HEK293 (cell line): ENCODE measurements around the gene SNAPC5.
A peak's percentile ranks its signal among the peaks of the same experiment; 100 is the strongest.

ENCODE experiments used
- CTCF ChIA-PET: fragments of 350-600 bp; formaldehyde crosslinking; extraction: SDS; loops from one replicate; lab custom pipeline; 2021; ENCODE audit warnings: antibody characterized with exemption; lab: Yijun Ruan, JAX
- POLR2A ChIA-PET: fragments of 300-600 bp; formaldehyde crosslinking; extraction: SDS; loops from one replicate; lab custom pipeline; 2020; ENCODE audit warnings: antibody characterized with exemption, inconsistent platforms; lab: Yijun Ruan, JAX
- H3K27ac ChIP-seq: fragments of 200-500 bp; sonication (Bioruptor generic); 2 replicates; pipeline ENCODE4 v1.5.1; 2014; ENCODE audit warnings: low read depth, low read length, control low read depth, inconsistent platforms; ENCODE audit errors: extremely low read depth
- H3K36me3 ChIP-seq, 2 experiments: fragments of 200-500 bp in 1 of 2; sonication (Bioruptor generic) in 1 of 2; 1 replicate in 1 of 2; 2 replicates in 1 of 2; pipeline ENCODE4 v1.5.1; 2014 to 2017; ENCODE audit warnings: inconsistent platforms in 2 of 2, low read length in 2 of 2; ENCODE audit not compliant: control insufficient read depth in 2 of 2, insufficient read depth in 1 of 2
- H3K4me1 ChIP-seq: fragments of 200-500 bp; sonication (Bioruptor generic); 2 replicates; pipeline ENCODE4 v1.5.1; 2014; ENCODE audit warnings: mild to moderate bottlenecking, low read length, inconsistent platforms; ENCODE audit not compliant: control insufficient read depth, insufficient read depth
- H3K4me3 ChIP-seq: 2 replicates; pipeline ENCODE4 v1.5.1; 2011; ENCODE audit warnings: low read depth, mild to moderate bottlenecking, control low read depth, low read length, moderate library complexity
- H3K9me3 ChIP-seq: fragments of 200-500 bp; sonication (Bioruptor generic); 2 replicates; pipeline ENCODE4 v1.5.1; 2014; ENCODE audit warnings: low read depth, low read length, inconsistent platforms; ENCODE audit not compliant: control insufficient read depth, insufficient read depth
- BCL11A ChIP-seq: fragments of 450-650 bp; formaldehyde crosslinking; IDR thresholded peaks from 2 replicates; pipeline ENCODE4 v1.5.1; 2016; ENCODE audit warnings: low read depth, missing biosample characterization, missing genetic modification characterization
- EGR2 ChIP-seq: fragments of 450-650 bp; formaldehyde crosslinking; IDR thresholded peaks from 2 replicates; pipeline ENCODE4 v1.5.1; 2016; ENCODE audit warnings: low read depth, missing biosample characterization, missing genetic modification characterization
- HOXA7 ChIP-seq: sonication (generic); formaldehyde crosslinking; IDR thresholded peaks from 2 replicates; pipeline ENCODE4 v1.8.1; 2022; ENCODE audit warnings: missing genetic modification reagents, borderline replicate concordance
- KLF1 ChIP-seq: fragments of 450-650 bp; formaldehyde crosslinking; IDR thresholded peaks from 2 replicates; pipeline ENCODE4 v1.5.1; 2016; ENCODE audit warnings: missing biosample characterization, missing genetic modification characterization
- KLF8 ChIP-seq: fragments of 450-650 bp; formaldehyde crosslinking; IDR thresholded peaks from 2 replicates; pipeline ENCODE4 v1.5.1; 2016; ENCODE audit warnings: missing biosample characterization, missing genetic modification characterization
- MZF1 ChIP-seq: fragments of 450-650 bp; formaldehyde crosslinking; IDR thresholded peaks from 2 replicates; pipeline ENCODE4 v1.5.1; 2017; ENCODE audit warnings: missing biosample characterization, missing genetic modification characterization, borderline replicate concordance
- SALL2 ChIP-seq: fragments of 450-650 bp; formaldehyde crosslinking; IDR thresholded peaks from 2 replicates; pipeline ENCODE4 v1.5.0; 2017; ENCODE audit warnings: missing biosample characterization, mild to moderate bottlenecking, missing genetic modification characterization, borderline replicate concordance
- SETDB1 ChIP-seq: IDR thresholded peaks from one replicate; pipeline ENCODE4 v1.6.1; 2017; ENCODE audit warnings: mild to moderate bottlenecking, low read length, moderate library complexity, mixed read lengths; ENCODE audit not compliant: insufficient read length
- TRIM28 ChIP-seq: IDR thresholded peaks from 2 replicates; pipeline ENCODE4 v1.6.1; 2011; ENCODE audit warnings: low read length, control low read depth, borderline replicate concordance
- ZFP69B ChIP-seq: fragments of 450-650 bp; formaldehyde crosslinking; IDR thresholded peaks from 2 replicates; pipeline ENCODE4 v1.5.1; 2016; ENCODE audit warnings: missing biosample characterization, missing genetic modification characterization
- ZIC2 ChIP-seq: fragments of 450-650 bp; formaldehyde crosslinking; IDR thresholded peaks from 2 replicates; pipeline ENCODE4 v1.5.1; 2016; ENCODE audit warnings: missing biosample characterization, missing genetic modification characterization
- ZNF10 ChIP-seq: fragments of 450-650 bp; formaldehyde crosslinking; IDR thresholded peaks from 2 replicates; pipeline ENCODE4 v1.5.1; 2017; ENCODE audit warnings: missing biosample characterization, missing genetic modification characterization
- ZNF24 ChIP-seq: fragments of 450-650 bp; formaldehyde crosslinking; IDR thresholded peaks from 2 replicates; pipeline ENCODE4 v1.5.1; 2016; ENCODE audit warnings: missing biosample characterization, missing genetic modification characterization
- ZNF341 ChIP-seq: fragments of 450-650 bp; formaldehyde crosslinking; IDR thresholded peaks from 2 replicates; pipeline ENCODE4; 2016; ENCODE audit warnings: low read depth, missing biosample characterization, missing genetic modification characterization
- ZNF366 ChIP-seq: fragments of 450-650 bp; formaldehyde crosslinking; conservative IDR thresholded peaks from 2 replicates; pipeline ENCODE4 v1.5.1; 2016; ENCODE audit warnings: missing biosample characterization, missing genetic modification characterization
- ZNF394 ChIP-seq: fragments of 450-650 bp; formaldehyde crosslinking; IDR thresholded peaks from 2 replicates; pipeline ENCODE4 v1.5.1; 2016; ENCODE audit warnings: missing biosample characterization, missing genetic modification characterization, mild to moderate bottlenecking, moderate library complexity, borderline replicate concordance
- ZNF426 ChIP-seq: fragments of 450-650 bp; formaldehyde crosslinking; IDR thresholded peaks from 2 replicates; pipeline ENCODE4 v1.5.1; 2017; ENCODE audit warnings: missing biosample characterization, missing genetic modification characterization, mild to moderate bottlenecking, inconsistent platforms, moderate library complexity
- ZNF501 ChIP-seq: fragments of 450-650 bp; formaldehyde crosslinking; IDR thresholded peaks from 2 replicates; pipeline ENCODE4 v1.5.1; 2016; ENCODE audit warnings: missing biosample characterization, missing genetic modification characterization
- ZNF600 ChIP-seq: fragments of 450-650 bp; formaldehyde crosslinking; IDR thresholded peaks from 2 replicates; pipeline ENCODE4 v1.5.1; 2016; ENCODE audit warnings: missing biosample characterization, missing genetic modification characterization
- ZNF658 ChIP-seq: fragments of 450-650 bp; formaldehyde crosslinking; IDR thresholded peaks from 2 replicates; pipeline ENCODE4; 2016; ENCODE audit warnings: missing biosample characterization, missing genetic modification characterization
- ZNF677 ChIP-seq: fragments of 450-650 bp; IDR thresholded peaks from 2 replicates; pipeline ENCODE4 v1.5.0; 2018; ENCODE audit warnings: missing biosample characterization, mild to moderate bottlenecking, missing genetic modification characterization, moderate library complexity
- ZSCAN30 ChIP-seq: fragments of 450-650 bp; IDR thresholded peaks from 2 replicates; pipeline ENCODE4 v1.5.1; 2018; ENCODE audit warnings: missing biosample characterization, mild to moderate bottlenecking, missing genetic modification characterization, moderate library complexity
- ZXDB ChIP-seq: fragments of 450-650 bp; formaldehyde crosslinking; IDR thresholded peaks from 2 replicates; pipeline ENCODE4 v1.5.1; 2016; ENCODE audit warnings: missing biosample characterization, missing genetic modification characterization
- TF ChIP-seq, protein P1 (sequence below): fragments of 450-650 bp; formaldehyde crosslinking; IDR thresholded peaks from 2 replicates; pipeline ENCODE4 v1.5.1; 2016; ENCODE audit warnings: missing biosample characterization, missing genetic modification characterization
- TF ChIP-seq, protein P2 (sequence below): fragments of 450-650 bp; formaldehyde crosslinking; IDR thresholded peaks from 2 replicates; pipeline ENCODE4 v1.5.1; 2016; ENCODE audit warnings: missing biosample characterization, missing genetic modification characterization
- TF ChIP-seq, protein P3 (sequence below): fragments of 450-650 bp; formaldehyde crosslinking; IDR thresholded peaks from 2 replicates; pipeline ENCODE4 v1.5.1; 2016; ENCODE audit warnings: missing biosample characterization, missing genetic modification characterization
- TF ChIP-seq, protein P4 (sequence below): fragments of 450-650 bp; formaldehyde crosslinking; IDR thresholded peaks from 2 replicates; pipeline ENCODE4 v1.5.1; 2016; ENCODE audit warnings: missing biosample characterization, missing genetic modification characterization
- TF ChIP-seq, protein P5 (sequence below): fragments of 450-650 bp; formaldehyde crosslinking; IDR thresholded peaks from 2 replicates; pipeline ENCODE4 v1.5.1; 2016; ENCODE audit warnings: missing biosample characterization, missing genetic modification characterization

SNAPC5 gene

DNA sequence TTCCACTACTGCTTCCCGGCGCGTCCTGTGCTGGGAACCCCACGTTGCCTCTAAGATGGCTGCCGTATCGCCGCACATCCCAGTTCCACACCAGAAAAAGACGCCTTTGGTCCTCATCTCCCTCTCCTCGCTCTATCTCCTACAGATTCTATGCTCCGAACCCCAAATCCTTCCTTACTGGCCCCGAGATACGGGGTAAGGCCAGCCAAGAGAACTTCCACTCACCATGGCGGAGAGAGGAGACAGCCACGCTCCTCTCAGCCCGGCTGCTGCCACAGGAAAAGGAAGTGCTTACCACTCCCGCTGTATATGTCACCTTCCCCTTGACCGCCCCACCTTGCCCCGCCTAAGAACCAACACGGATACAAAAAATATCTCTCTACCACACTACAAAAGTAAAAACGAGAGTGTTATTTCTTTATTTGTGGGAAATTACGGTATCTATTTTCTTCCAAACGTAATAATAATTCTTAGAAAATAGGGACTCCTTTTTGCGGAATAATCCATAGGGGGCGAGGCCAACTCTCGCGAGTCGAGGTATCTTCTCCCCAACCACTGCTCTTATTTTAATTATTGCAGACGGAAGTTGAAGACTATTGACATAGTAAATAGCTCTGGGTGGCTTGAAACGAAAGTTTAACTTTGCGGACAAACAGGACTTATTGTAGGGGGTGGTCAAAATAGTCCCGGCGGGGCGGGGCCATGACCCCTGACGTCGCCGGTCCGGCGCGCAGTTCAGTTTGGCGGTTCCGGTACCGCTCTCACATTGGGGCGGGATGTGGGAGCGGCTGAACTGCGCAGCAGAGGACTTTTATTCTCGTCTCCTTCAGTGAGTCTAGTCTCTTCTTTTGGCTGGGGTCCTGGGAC lies 7.2 kb upstream of the SNAPC5 start, which contains the start of the genes RPL4 and ZWILCH:
Gene RPL4 (minus strand): TSS at position 293 of the 867 bp plus-strand sequence. CDS start 65 bp downstream, at position 228.
Gene ZWILCH (plus strand): TSS at position 764 of the 867 bp plus-strand sequence. CDS start 13 bp downstream, at position 777.
- CTCF ChIA-PET: interaction anchor here (1.1 to 3.0 kb wide), 3 partner anchors 7 to 115 kb away, joined by 3 to 23 read pairs (median 10); partner anchors contain the start of gene SNAPC5
- H3K27ac ChIP-seq: peak within 1 kb of the TSS; percentile 86
- peak within 1 kb of the TSS; percentile 76 for H3K4me3 ChIP-seq
- H3K9me3 ChIP-seq: no peaks in the 10 kb centered on the region
- POLR2A ChIA-PET: interaction anchor here (0.5 to 1.9 kb wide), 17 partner anchors 11 to 1761 kb away, joined by 3 to 8 read pairs (median 3); partner anchors contain the start of genes MAP2K1 and SMAD6
- H3K36me3 ChIP-seq: peaks cover 42 to 48% of the 10 kb centered on the region in 2 experiments
- H3K4me1 ChIP-seq: peaks cover 5% of the 10 kb centered on the region; the same call in 1 of the 2 replicates
- TF ChIP-seq HOXA7 (CRISPR knock-in tag): no peak
- TF ChIP-seq, protein P1, sequence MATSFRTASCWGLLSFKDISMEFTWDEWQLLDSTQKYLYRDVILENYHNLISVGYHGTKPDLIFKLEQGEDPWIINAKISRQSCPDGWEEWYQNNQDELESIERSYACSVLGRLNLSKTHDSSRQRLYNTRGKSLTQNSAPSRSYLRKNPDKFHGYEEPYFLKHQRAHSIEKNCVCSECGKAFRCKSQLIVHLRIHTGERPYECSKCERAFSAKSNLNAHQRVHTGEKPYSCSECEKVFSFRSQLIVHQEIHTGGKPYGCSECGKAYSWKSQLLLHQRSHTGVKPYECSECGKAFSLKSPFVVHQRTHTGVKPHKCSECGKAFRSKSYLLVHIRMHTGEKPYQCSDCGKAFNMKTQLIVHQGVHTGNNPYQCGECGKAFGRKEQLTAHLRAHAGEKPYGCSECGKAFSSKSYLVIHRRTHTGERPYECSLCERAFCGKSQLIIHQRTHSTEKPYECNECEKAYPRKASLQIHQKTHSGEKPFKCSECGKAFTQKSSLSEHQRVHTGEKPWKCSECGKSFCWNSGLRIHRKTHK (tag by site-specific recombination): no peak
- no peak for TF ChIP-seq ZNF366 (tag by site-specific recombination)
- TF ChIP-seq, protein P2, sequence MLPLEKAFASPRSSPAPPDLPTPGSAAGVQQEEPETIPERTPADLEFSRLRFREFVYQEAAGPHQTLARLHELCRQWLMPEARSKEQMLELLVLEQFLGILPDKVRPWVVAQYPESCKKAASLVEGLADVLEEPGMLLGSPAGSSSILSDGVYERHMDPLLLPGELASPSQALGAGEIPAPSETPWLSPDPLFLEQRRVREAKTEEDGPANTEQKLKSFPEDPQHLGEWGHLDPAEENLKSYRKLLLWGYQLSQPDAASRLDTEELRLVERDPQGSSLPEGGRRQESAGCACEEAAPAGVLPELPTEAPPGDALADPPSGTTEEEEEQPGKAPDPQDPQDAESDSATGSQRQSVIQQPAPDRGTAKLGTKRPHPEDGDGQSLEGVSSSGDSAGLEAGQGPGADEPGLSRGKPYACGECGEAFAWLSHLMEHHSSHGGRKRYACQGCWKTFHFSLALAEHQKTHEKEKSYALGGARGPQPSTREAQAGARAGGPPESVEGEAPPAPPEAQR (tag by site-specific recombination): peak; percentile 53; the same call in 1 of the 2 replicates
- TF ChIP-seq TRIM28: no peak; the same call in 1 of the 2 replicates
- TF ChIP-seq SALL2 (tag by site-specific recombination): no peak
- TF ChIP-seq EGR2: 0 out of 2 replicates have a peak, but pooled peaks have one; percentile 11
- TF ChIP-seq ZNF394 (tag by site-specific recombination): peak; percentile 82
- 0 out of 2 replicates have a peak, but pooled peaks have one; percentile 20 for TF ChIP-seq ZSCAN30 (tag by site-specific recombination)
- TF ChIP-seq KLF1 (tag by site-specific recombination): peak; percentile 63
- no peak for TF ChIP-seq ZNF677 (tag by site-specific recombination)
- TF ChIP-seq ZNF600 (tag by site-specific recombination): peak; percentile 34; the same call in 1 of the 2 replicates
- peak; percentile 99 for TF ChIP-seq KLF8
- TF ChIP-seq, protein P3, sequence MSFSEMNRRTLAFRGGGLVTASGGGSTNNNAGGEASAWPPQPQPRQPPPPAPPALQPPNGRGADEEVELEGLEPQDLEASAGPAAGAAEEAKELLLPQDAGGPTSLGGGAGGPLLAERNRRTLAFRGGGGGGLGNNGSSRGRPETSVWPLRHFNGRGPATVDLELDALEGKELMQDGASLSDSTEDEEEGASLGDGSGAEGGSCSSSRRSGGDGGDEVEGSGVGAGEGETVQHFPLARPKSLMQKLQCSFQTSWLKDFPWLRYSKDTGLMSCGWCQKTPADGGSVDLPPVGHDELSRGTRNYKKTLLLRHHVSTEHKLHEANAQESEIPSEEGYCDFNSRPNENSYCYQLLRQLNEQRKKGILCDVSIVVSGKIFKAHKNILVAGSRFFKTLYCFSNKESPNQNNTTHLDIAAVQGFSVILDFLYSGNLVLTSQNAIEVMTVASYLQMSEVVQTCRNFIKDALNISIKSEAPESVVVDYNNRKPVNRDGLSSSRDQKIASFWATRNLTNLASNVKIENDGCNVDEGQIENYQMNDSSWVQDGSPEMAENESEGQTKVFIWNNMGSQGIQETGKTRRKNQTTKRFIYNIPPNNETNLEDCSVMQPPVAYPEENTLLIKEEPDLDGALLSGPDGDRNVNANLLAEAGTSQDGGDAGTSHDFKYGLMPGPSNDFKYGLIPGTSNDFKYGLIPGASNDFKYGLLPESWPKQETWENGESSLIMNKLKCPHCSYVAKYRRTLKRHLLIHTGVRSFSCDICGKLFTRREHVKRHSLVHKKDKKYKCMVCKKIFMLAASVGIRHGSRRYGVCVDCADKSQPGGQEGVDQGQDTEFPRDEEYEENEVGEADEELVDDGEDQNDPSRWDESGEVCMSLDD (tag by site-specific recombination): peak; percentile 69
- peak; percentile 53 for TF ChIP-seq SETDB1
- no peak for TF ChIP-seq ZNF658 (tag by site-specific recombination)
- TF ChIP-seq ZXDB (tag by site-specific recombination): peak; percentile 96
- no peak; the same call in none of the 2 replicates for TF ChIP-seq ZNF24 (tag by site-specific recombination)
- TF ChIP-seq ZNF426 (tag by site-specific recombination): no peak
- peak; percentile 48 for TF ChIP-seq ZFP69B (tag by site-specific recombination)
- TF ChIP-seq, protein P4, sequence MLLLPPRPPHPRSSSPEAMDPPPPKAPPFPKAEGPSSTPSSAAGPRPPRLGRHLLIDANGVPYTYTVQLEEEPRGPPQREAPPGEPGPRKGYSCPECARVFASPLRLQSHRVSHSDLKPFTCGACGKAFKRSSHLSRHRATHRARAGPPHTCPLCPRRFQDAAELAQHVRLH (tag by site-specific recombination): peak; percentile 97
- peak; percentile 53; the same call in 1 of the 2 replicates for TF ChIP-seq ZNF10 (tag by site-specific recombination)
- no peak for TF ChIP-seq ZIC2 (tag by site-specific recombination)
- TF ChIP-seq, protein P5, sequence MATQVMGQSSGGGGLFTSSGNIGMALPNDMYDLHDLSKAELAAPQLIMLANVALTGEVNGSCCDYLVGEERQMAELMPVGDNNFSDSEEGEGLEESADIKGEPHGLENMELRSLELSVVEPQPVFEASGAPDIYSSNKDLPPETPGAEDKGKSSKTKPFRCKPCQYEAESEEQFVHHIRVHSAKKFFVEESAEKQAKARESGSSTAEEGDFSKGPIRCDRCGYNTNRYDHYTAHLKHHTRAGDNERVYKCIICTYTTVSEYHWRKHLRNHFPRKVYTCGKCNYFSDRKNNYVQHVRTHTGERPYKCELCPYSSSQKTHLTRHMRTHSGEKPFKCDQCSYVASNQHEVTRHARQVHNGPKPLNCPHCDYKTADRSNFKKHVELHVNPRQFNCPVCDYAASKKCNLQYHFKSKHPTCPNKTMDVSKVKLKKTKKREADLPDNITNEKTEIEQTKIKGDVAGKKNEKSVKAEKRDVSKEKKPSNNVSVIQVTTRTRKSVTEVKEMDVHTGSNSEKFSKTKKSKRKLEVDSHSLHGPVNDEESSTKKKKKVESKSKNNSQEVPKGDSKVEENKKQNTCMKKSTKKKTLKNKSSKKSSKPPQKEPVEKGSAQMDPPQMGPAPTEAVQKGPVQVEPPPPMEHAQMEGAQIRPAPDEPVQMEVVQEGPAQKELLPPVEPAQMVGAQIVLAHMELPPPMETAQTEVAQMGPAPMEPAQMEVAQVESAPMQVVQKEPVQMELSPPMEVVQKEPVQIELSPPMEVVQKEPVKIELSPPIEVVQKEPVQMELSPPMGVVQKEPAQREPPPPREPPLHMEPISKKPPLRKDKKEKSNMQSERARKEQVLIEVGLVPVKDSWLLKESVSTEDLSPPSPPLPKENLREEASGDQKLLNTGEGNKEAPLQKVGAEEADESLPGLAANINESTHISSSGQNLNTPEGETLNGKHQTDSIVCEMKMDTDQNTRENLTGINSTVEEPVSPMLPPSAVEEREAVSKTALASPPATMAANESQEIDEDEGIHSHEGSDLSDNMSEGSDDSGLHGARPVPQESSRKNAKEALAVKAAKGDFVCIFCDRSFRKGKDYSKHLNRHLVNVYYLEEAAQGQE (tag by site-specific recombination): peak; percentile 56
- peak; percentile 78 for TF ChIP-seq ZNF341 (tag by site-specific recombination)
- no peak for TF ChIP-seq BCL11A (tag by site-specific recombination)
- TF ChIP-seq ZNF501 (tag by site-specific recombination): peak; percentile 71
- TF ChIP-seq MZF1 (tag by site-specific recombination): peak; percentile 61; the same call in 1 of the 2 replicates
